HG03039 (cell line): ENCODE data around the gene CD2AP.
"Not testable (repeated sequence)": the region's sequence is repeated elsewhere in the genome, so short reads cannot be mapped to it uniquely, and the experiment has no call there.

ENCODE experiments used
- ATAC-seq: cut with Tn5 transposase; IDR thresholded peaks from one replicate; pipeline ENCODE4 v1.9.1; 2021; ENCODE audit warnings: mild to moderate bottlenecking, moderate library complexity; ENCODE audit not compliant: unreplicated experiment

Gene CD2AP

DNA sequence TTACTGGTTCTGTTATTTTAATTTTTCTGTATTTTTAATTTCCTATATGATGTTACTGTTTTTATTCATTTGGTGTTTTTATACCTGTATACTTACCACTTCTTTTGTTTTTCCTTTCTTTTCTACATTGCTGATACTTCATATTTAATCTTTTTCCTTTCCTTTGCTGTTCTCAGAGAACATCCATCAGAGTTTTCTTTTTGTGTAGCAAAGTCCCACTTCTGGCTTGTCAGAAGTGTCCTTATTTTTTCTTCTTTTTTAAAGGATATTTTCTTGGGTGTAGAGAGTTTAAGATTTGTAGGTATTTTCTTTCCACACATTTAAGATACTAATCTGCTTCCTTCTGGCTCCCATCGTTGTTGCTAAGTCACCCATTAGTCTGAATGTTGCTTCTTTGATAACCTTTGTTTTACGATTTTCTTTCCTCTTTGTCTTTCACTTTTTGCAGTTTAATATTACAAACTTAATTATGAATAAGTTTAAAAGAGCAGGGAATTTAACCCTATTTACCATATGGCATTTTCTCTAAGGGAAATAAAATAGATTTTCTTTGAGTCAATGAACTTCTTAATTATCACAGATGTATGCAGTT lies 18.5 kb downstream of the CD2AP start:
- no peak for ATAC-seq

DNA sequence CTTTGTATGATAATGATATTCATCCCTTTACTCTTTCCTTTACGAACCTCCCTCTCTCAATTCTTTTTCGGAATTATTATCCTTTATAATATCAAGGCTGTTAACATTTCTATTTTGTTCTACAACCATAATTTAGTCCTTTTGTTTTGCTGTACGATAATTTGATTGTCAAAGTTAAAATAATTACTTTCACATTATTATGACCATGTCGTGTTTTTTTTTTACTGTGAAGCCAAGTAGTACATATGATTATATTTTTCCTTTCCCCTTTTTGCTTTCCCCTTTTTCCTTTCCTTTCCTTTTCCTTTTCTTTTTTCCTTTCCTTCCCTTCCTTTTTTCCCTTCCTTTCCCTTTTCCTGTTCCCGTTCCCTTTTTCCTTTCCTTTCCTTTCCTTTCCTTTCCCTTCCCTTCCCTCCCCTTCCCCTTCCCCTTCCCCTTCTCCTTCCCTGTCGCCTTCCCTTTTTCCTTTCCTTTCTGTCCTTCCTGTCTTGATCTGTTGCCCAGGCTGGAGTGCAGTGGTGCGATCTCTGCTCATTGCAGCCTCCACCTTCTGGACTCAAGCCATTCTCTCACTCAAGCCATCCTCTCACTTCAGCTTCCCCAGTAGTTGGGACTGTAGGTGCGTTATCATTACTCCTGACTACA lies 19.5 kb downstream of the CD2AP start:
- ATAC-seq = no peak

- ATAC-seq = no peak
Observed at GRCh38 chr6:47502920-47503319, 25.3 kb downstream of the CD2AP start.

DNA sequence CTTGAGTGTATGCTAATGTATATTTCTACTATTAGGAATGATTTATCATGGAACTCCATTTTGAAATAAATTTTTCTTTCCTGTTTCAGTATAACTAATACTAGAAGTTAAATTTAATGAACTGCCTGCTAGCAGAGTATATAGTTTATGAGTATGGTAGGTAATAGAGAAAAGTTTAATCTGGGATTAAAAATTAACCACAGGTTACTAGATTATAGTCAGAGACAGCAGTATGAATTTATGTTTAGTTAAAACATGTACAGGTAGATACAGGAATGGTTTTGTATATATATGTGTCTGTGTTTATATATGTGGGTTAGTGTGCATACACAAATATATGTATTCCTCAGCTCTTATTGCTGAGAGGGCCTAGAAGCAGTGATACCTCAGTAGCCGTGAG lies 32.3 kb downstream of the CD2AP start:
- no peak for ATAC-seq

DNA sequence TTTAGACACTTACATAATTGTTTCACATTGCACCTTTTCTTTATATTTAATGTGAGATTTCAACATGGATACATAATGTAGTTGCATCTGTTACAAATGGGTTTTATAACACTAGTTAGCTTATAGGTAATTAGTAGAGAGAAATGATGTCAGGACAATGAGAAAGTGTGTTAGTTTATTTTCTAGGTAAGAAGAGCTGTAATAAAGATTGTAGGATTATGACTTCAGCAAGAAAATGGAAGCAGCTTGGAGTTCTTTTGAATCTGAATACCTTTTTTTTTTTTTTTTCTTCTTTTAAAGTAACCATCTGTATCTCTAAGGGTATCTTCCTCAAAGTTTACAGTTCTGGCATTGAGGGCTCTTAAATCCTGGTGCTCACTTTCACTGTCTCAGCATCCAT lies 35.3 kb downstream of the CD2AP start:
- no peak for ATAC-seq

GRCh38 chr6:47519279-47519678 lies 41.7 kb downstream of the CD2AP start:
- ATAC-seq = no peak

DNA sequence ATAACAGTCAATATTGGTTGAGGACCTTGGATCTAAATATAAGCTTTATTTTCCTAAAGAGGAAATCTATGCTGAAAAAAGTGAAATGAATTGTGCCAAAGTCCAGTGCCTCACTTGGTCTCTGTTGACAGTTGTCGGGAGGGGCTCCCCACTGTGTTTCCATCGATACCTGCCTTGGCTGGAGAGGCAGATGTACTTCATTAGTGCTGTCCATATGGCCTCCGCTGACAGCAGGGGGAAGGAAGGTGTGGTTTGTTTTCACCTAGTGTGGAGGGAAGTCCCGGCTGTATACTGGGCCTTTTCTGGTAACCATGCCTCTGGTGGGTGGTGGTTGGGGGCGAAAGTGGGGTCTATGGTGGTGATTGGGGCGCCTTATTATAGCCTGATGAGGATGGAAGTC lies 42.7 kb downstream of the CD2AP start:
- no peak for ATAC-seq

DNA sequence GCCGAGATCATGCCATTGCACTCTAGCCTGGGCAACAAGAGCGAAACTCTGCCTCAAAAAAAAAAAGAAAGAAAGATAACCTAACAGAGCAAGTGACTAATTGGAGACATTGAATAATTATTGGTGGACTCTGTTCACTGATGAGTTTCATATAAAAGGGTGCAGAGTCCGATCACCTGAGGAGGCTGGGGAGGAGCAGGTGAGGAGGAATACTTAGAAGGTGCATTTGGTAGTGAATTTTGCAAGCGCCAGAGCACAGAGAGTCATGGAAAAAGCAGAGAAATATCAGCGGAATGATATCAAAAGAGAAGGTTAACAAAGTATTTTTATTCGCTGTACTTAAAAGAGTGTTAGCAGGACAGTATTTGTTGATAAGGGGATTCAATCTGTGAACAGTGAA lies 44.4 kb downstream of the CD2AP start:
- no peak for ATAC-seq

- ATAC-seq = no peak
Observed at GRCh38 chr6:47524136-47524845, 46.7 kb downstream of the CD2AP start.

GRCh38 chr6:47525330-47526057 lies 47.9 kb downstream of the CD2AP start:
- no peak for ATAC-seq

GRCh38 chr6:47527274-47527673 lies 49.7 kb downstream of the CD2AP start:
- no peak for ATAC-seq

- ATAC-seq = no peak
Observed at GRCh38 chr6:47529734-47530133, 52.1 kb downstream of the CD2AP start.

DNA sequence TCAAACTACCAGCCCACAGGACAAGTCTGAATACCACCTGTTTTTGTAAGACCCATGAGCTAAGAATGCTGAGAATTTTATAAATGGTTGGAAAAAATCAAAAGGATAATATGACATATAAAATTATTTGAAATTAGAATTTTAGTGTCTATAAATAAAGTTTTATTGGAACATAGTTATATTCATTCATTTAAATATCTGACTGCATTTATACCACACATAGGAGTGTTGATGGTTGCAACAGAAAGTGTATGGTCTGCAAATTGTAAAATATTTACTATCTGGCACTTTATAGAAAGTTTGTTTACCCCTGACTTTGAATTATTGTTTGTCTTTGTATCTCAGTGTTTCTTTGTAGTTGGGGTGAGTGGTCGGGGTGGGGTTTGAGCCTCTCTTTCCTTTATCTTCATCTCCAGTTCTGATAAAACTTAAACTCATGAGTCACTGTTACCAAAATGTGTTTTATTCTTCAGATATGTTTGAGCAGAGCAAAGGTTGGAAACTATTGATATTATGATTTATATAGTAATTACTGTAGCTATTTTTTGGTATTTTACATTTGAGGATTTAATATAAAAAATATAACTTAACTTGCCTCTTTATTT lies 55.5 kb downstream of the CD2AP start:
- no peak for ATAC-seq

- ATAC-seq = no peak
Observed at GRCh38 chr6:47534063-47534462, 56.5 kb downstream of the CD2AP start.

- no peak for ATAC-seq
Observed at GRCh38 chr6:47535316-47536225, 58.0 kb downstream of the CD2AP start.

- ATAC-seq = no peak
Observed at GRCh38 chr6:47536816-47537401, 59.3 kb downstream of the CD2AP start.

- no peak for ATAC-seq
Observed at GRCh38 chr6:47545223-47545622, 67.6 kb downstream of the CD2AP start.

DNA sequence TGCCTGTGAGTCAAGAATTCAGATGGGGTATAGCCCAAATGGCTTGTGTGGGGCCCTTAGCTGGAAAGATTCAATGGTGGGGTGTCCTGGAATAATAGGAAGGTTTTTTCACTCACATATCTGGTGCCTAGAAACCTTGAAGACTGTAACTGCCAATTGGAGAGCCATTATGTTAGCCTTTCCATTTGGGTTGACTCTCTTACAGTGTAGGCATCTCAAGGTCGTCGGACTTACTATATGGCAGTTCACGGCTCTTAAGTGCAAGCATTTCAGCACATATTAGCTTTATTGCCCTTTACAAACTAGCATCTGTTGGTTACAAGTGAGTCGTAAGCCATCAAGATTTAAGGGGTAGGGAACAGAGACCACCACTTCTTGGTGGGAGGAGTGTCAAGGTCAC lies 74.1 kb downstream of the CD2AP start:
- no peak for ATAC-seq

DNA sequence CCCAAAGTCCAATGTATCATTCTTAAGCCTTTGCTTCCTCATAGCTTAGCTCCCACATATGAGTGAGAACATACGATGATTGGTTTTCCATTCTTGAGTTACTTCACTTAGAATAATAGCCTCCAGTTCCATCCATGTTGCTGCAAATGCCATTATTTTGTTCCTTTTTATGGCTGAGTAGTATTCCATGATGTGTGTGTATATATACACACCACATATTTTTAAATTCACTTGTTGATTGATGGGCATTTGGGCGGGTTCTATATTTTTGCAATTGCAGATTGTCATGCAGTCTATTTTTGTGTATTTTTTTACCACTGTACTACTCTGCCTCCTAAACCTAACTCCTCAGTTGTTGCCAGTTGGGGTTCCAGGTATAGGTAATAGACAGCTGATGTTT lies 74.7 kb downstream of the CD2AP start:
- ATAC-seq = no peak

DNA sequence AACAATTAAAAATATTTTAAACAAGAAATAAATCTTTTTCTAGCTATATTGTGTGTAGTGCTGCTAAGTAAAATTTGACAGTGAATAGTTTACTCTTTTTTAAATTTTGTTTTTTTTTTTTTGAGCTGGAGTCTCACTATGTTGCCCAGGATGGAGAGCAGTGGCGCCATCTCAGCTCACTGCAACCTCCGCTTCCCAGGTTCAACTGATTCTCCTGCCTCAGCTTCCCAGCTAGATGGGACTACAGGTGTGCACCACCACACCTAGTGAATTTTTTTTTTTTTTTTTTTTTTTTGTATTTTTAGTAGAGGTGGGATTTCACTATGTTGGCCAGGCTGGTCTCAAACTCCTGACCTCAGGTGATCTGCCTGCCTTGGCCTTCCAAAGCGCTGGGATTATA lies 75.7 kb downstream of the CD2AP start:
- ATAC-seq = not testable (repeated sequence)
